Measurements from ENCODE around the gene CCDC127.

DNA sequence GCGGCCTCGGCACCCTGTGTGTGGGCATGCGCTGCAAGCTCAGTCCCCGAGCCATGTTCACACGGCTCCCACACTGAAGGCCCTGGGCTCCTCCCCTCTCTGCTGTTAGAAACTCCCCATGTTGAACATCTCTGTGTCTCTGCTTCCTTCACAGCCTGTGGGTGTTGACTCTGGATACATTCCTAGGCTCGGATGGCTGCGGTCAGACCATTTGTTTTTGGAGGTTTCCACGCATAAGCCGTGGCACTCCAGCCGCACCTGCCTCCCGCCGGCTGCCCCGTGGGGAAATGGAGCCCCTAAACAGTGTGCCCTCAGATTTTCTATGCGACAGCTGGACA, 57.8 kb downstream of the CCDC127 start:
- TF ChIP-seq, protein P1, sequence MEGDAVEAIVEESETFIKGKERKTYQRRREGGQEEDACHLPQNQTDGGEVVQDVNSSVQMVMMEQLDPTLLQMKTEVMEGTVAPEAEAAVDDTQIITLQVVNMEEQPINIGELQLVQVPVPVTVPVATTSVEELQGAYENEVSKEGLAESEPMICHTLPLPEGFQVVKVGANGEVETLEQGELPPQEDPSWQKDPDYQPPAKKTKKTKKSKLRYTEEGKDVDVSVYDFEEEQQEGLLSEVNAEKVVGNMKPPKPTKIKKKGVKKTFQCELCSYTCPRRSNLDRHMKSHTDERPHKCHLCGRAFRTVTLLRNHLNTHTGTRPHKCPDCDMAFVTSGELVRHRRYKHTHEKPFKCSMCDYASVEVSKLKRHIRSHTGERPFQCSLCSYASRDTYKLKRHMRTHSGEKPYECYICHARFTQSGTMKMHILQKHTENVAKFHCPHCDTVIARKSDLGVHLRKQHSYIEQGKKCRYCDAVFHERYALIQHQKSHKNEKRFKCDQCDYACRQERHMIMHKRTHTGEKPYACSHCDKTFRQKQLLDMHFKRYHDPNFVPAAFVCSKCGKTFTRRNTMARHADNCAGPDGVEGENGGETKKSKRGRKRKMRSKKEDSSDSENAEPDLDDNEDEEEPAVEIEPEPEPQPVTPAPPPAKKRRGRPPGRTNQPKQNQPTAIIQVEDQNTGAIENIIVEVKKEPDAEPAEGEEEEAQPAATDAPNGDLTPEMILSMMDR (conservative IDR thresholded peaks at IDR 0.05; ENCODE audit: low read depth, low read length) = no peak
- TF ChIP-seq EZH2 (IDR thresholded peaks at IDR 0.05; ENCODE audit: low read length, unreplicated experiment) (no peak), EZH2phosphoT487 (IDR thresholded peaks at IDR 0.05; ENCODE audit: borderline replicate concordance, low read length) (no peak)
